Endodermal cell (in vitro differentiated cells): ENCODE measurements around the gene DPP6. TPM values are rescaled to one million over a fixed set of nuclear protein-coding genes. Genes with fewer than 3 reads are reported as not detected.

ENCODE experiments used
- DNase-seq: peaks from one replicate; pipeline ENCODE4 v3.0.0-alpha.2; 2017
- H3K27ac ChIP-seq: 2 replicates; pipeline ENCODE4 v1.5.1; 2013; ENCODE audit warnings: mild to moderate bottlenecking, low read depth, low read length, moderate library complexity
- H3K27me3 ChIP-seq: 2 replicates; pipeline ENCODE4 v1.6.1; 2013; ENCODE audit warnings: mild to moderate bottlenecking, low read length, moderate library complexity; ENCODE audit not compliant: insufficient read depth, control insufficient read depth, poor library complexity, severe bottlenecking
- H3K36me3 ChIP-seq: 2 replicates; pipeline ENCODE4 v1.7.0; 2013; ENCODE audit warnings: mild to moderate bottlenecking, low read length, moderate library complexity; ENCODE audit not compliant: control insufficient read depth, insufficient read depth
- H3K4me1 ChIP-seq: one replicate; pipeline ENCODE4 v1.7.0; 2013; ENCODE audit warnings: low read length; ENCODE audit not compliant: control insufficient read depth, insufficient read depth
- H3K4me3 ChIP-seq: 2 replicates; pipeline ENCODE4 v1.5.1; 2013; ENCODE audit warnings: mild to moderate bottlenecking, low read length, moderate library complexity
- H3K9ac ChIP-seq: 2 replicates; pipeline ENCODE4 v1.6.1; 2013; ENCODE audit warnings: mild to moderate bottlenecking, low read length, moderate library complexity; ENCODE audit not compliant: poor library complexity, severe bottlenecking; ENCODE audit errors: extremely low read depth
- H3K9me3 ChIP-seq: 2 replicates; pipeline ENCODE4 v1.6.1; 2013; ENCODE audit warnings: mild to moderate bottlenecking, low read length, moderate library complexity; ENCODE audit not compliant: control insufficient read depth
- H3K27ac Mint-ChIP-seq: 2 replicates; pipeline ENCODE4 v1.8.0; 2020; ENCODE audit warnings: mixed read lengths
- H3K27me3 Mint-ChIP-seq: 2 replicates; pipeline ENCODE4 v1.8.0; 2021; ENCODE audit warnings: mild to moderate bottlenecking, mixed read lengths; ENCODE audit not compliant: insufficient read depth
- H3K36me3 Mint-ChIP-seq: 2 replicates; pipeline ENCODE4 v1.8.0; 2020; ENCODE audit warnings: low read depth, mixed read lengths
- H3K4me1 Mint-ChIP-seq: 2 replicates; pipeline ENCODE4 v1.8.0; 2020; ENCODE audit warnings: mixed read lengths
- H3K4me3 Mint-ChIP-seq: 2 replicates; pipeline ENCODE4 v1.8.0; 2020; ENCODE audit warnings: mild to moderate bottlenecking, moderate library complexity, mixed read lengths
- H3K9me3 Mint-ChIP-seq: 2 replicates; pipeline ENCODE4 v1.8.0; 2020; ENCODE audit warnings: mild to moderate bottlenecking, mixed read lengths
- WGBS, 2 experiments: methylation state at CpG; one replicate each; pipeline versions ENCODE4 v1.1.5 to v1.1.7; 2013; ENCODE audit warnings: missing lambda C conversion rate in 2 of 2, mixed read lengths in 1 of 2; ENCODE audit not compliant: insufficient coverage in 1 of 2, insufficient read length in 1 of 2; 5-methylcytosine and 5-hydroxymethylcytosine counted together
- total RNA-seq, 2 donors: library from RNA; stranded (reverse); fragmentation: NEBNext Ultra II Directional in 1 of 2; extraction: Animal tissue kit (Norgen Biotek cat#: 25700) in 1 of 2; gene quantifications; 2 replicates in 1 of 2; 3 replicates in 1 of 2; pipeline ENCODE4 v1.2.1, GENCODE V29; 2021
- TF ChIP-seq, protein P1 (sequence below): fragments of 200-600 bp; sonication (generic); conservative IDR thresholded peaks from 2 replicates; pipeline ENCODE4 v1.5.0; 2021; ENCODE audit warnings: antibody characterized with exemption, mild to moderate bottlenecking

DPP6 gene
- total RNA-seq, 2 donors from 2014 or later = 1.7 to 3.0 TPM

DNA sequence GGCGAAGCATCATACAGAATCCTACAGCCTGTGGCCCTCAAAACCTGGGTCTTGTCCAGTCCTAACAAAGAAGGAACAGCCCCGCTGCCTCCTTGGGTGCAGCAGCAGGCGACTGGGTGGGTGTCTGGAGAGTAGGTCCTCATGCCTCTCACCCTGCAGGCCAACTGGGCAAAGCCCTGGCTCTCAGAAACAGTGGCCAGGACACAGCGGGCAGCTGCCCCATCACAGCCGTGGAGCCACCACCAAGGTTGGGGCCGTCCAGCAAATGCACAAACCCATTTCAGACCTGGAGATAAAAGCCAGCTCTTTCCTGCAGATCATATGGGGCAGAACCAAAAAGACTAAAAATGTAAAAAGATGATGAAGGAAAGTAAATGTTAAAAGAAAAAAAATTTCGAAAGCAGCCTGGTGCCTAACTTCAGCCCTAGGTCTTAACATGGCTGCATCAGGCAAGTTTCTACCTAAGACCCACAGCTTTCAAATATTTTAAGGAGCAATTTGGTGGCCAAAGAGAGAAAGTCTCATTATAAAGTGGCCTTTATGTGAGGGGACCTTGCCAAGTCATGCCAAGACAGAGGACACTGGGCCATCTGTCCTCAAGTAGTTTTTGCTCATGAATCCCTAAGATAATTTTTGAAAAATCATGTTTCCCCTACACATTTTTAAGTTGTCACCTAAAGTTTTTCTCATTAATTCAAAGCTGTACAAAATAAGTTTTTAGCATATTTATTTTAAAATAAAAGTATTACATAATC, 808.6 kb downstream of the DPP6 start:
- Histone ChIP-seq H3K9ac (no peak overlapping the region), H3K4me1 (no peaks in the 10 kb centered on the region), H3K9me3 (no peaks in the 10 kb centered on the region), H3K4me3 (no peak overlapping the region), H3K27me3 (peaks cover 14% of the 10 kb centered on the region), H3K27ac (no peak overlapping the region), H3K36me3 (no peaks in the 10 kb centered on the region)
- peaks cover 20% of the 10 kb centered on the region for H3K4me1 Mint-ChIP-seq
- H3K27me3 Mint-ChIP-seq = peaks cover 16% of the 10 kb centered on the region
- 94 to 95% methylated on average over 3 to 7 of the region's 7 CpGs for WGBS, 2 experiments
- no peak for DNase-seq
- no peaks in the 10 kb centered on the region for H3K9me3 Mint-ChIP-seq
- no peaks in the 10 kb centered on the region for H3K36me3 Mint-ChIP-seq
- TF ChIP-seq, protein P1, sequence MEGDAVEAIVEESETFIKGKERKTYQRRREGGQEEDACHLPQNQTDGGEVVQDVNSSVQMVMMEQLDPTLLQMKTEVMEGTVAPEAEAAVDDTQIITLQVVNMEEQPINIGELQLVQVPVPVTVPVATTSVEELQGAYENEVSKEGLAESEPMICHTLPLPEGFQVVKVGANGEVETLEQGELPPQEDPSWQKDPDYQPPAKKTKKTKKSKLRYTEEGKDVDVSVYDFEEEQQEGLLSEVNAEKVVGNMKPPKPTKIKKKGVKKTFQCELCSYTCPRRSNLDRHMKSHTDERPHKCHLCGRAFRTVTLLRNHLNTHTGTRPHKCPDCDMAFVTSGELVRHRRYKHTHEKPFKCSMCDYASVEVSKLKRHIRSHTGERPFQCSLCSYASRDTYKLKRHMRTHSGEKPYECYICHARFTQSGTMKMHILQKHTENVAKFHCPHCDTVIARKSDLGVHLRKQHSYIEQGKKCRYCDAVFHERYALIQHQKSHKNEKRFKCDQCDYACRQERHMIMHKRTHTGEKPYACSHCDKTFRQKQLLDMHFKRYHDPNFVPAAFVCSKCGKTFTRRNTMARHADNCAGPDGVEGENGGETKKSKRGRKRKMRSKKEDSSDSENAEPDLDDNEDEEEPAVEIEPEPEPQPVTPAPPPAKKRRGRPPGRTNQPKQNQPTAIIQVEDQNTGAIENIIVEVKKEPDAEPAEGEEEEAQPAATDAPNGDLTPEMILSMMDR = no peak
- no peak overlapping the region for H3K27ac Mint-ChIP-seq
- no peak overlapping the region for H3K4me3 Mint-ChIP-seq

DNA sequence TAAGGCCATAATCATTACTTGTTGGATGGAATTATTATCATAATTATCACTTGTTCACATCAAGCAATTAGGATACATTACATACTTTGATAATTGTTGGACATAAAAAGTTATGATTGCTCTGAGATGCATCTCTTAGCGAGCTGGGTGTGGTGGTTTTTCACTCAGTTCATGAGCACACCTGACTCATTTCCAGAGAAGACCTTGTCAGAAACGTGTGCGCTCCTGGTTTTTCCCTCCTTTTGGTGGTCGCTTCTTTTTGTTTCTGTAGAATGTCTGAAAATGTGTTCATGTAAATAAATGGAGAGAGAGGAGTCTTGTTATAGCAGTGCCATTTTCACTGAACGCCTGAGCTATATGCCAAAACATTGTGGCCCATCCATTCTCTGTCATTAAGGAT, 809.4 kb downstream of the DPP6 start:
- Histone ChIP-seq H3K4me3 (no peak overlapping the region), H3K27me3 (peaks cover 22% of the 10 kb centered on the region), H3K36me3 (no peaks in the 10 kb centered on the region), H3K9ac (no peak overlapping the region), H3K9me3 (no peaks in the 10 kb centered on the region), H3K27ac (no peak overlapping the region), H3K4me1 (no peaks in the 10 kb centered on the region)
- TF ChIP-seq, protein P1 = no peak
- Mint-ChIP-seq H3K9me3 (no peaks in the 10 kb centered on the region), H3K27ac (no peak overlapping the region), H3K4me3 (no peak overlapping the region), H3K27me3 (peaks cover 23% of the 10 kb centered on the region), H3K4me1 (peaks cover 20% of the 10 kb centered on the region), H3K36me3 (no peaks in the 10 kb centered on the region)
- DNase-seq = no peak
- WGBS, 2 experiments = 94 to 100% methylated on average over 1 to 5 of the region's 5 CpGs

DNA sequence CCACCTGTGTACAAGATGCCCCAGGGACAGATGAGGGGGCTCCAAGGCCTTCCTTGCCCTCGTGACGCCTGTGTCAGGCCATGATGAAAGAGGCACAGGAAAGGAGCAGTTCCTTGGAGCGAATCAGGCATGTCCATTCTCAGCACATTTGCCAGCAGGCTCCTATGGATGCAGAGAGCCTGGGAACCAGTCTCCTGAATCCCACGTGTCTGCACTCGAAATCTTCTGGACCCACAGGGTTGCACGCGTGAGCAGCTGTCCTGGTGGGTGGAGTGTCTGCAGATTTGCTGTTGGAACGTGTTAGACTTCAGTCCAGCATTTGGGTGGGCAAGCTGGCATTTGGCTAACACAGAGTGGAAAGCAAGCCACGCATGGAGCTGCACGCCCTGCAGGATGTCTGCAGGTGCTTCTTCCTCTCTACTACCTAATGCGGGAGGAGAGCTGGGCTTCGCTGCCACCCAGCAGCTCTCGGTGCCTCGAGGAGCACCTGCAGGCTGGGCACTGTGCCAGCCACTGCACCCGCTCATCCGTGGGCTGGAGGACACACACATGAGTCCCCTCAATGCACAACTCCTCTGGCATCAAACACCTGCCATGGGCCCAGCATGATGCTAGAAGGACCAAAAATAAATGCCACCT, 810.1 kb downstream of the DPP6 start:
- Histone ChIP-seq H3K27ac (no peak overlapping the region), H3K9me3 (no peaks in the 10 kb centered on the region), H3K27me3 (peaks cover 28% of the 10 kb centered on the region), H3K4me3 (no peak overlapping the region), H3K36me3 (no peaks in the 10 kb centered on the region), H3K9ac (no peak overlapping the region), H3K4me1 (no peaks in the 10 kb centered on the region)
- Mint-ChIP-seq H3K9me3 (no peaks in the 10 kb centered on the region), H3K36me3 (no peaks in the 10 kb centered on the region), H3K27me3 (peaks cover 30% of the 10 kb centered on the region), H3K4me1 (peaks cover 20% of the 10 kb centered on the region), H3K4me3 (no peak overlapping the region), H3K27ac (no peak overlapping the region)
- 91 to 93% methylated on average over 7 to 16 of the region's 16 CpGs for WGBS, 2 experiments
- TF ChIP-seq, protein P1 = no peak
- DNase-seq = no peak
